ENCODE results near the gene FANCC.

GRCh38 chr9:95089257-95090022 is 228.1 kb downstream of the FANCC start:
- TF ChIP-seq, protein P1, sequence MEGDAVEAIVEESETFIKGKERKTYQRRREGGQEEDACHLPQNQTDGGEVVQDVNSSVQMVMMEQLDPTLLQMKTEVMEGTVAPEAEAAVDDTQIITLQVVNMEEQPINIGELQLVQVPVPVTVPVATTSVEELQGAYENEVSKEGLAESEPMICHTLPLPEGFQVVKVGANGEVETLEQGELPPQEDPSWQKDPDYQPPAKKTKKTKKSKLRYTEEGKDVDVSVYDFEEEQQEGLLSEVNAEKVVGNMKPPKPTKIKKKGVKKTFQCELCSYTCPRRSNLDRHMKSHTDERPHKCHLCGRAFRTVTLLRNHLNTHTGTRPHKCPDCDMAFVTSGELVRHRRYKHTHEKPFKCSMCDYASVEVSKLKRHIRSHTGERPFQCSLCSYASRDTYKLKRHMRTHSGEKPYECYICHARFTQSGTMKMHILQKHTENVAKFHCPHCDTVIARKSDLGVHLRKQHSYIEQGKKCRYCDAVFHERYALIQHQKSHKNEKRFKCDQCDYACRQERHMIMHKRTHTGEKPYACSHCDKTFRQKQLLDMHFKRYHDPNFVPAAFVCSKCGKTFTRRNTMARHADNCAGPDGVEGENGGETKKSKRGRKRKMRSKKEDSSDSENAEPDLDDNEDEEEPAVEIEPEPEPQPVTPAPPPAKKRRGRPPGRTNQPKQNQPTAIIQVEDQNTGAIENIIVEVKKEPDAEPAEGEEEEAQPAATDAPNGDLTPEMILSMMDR (IDR thresholded peaks at IDR 0.05), result no peak
- no peak for TF ChIP-seq POLR2A (IDR thresholded peaks at IDR 0.05)
